Transverse colon (tissue), 4 donors: ENCODE results near the gene EPHA4. TPM values are rescaled to one million over a fixed set of nuclear protein-coding genes. Genes with fewer than 3 reads are reported as not detected.

Experiments
- DNase-seq: peaks from one replicate; pipeline ENCODE4 v3.0.0-alpha.2; 2019
- H3K27ac ChIP-seq, 4 donors: fragments of 200-600 bp; sonication (generic); 2 replicates each; pipeline ENCODE4 v1.5.1; 2016 to 2018; ENCODE audit warnings: inconsistent platforms in 4 of 4
- H3K27me3 ChIP-seq: fragments of 200-600 bp; sonication (generic); 2 replicates; pipeline ENCODE4 v1.5.1; 2017; ENCODE audit warnings: inconsistent platforms
- H3K36me3 ChIP-seq, 4 donors: fragments of 200-600 bp; sonication (generic); 2 replicates each; pipeline ENCODE4 v1.5.1; 2017 to 2019; ENCODE audit warnings: inconsistent platforms in 4 of 4
- H3K4me1 ChIP-seq, 4 donors: fragments of 200-600 bp; sonication (generic); 2 replicates each; pipeline ENCODE4 v1.5.1; 2017 to 2020; ENCODE audit warnings: inconsistent platforms in 4 of 4
- H3K4me3 ChIP-seq, 4 donors: fragments of 200-600 bp; sonication (generic); 1 replicate in 1 of 4; 2 replicates in 3 of 4; pipeline versions ENCODE4 v1.5.1 to v1.6.1; 2017 to 2019; ENCODE audit warnings: inconsistent platforms in 4 of 4
- H3K9me3 ChIP-seq, 2 donors: fragments of 200-600 bp; sonication (generic); 2 replicates each; pipeline ENCODE4 v1.5.1; 2017 to 2019; ENCODE audit warnings: inconsistent platforms in 2 of 2
- CTCF ChIP-seq, 5 experiments: fragments of 200-600 bp in 3 of 5; fragments of 450-650 bp in 2 of 5; sonication (generic) in 3 of 5; IDR thresholded peaks; 1 replicate in 2 of 5; 2 replicates in 3 of 5; pipeline ENCODE4 v1.5.1; 2016 to 2017; ENCODE audit warnings: antibody characterized with exemption in 5 of 5, inconsistent platforms in 3 of 5, mild to moderate bottlenecking in 2 of 5, moderate library complexity in 1 of 5
- EP300 ChIP-seq: sonication (generic); formaldehyde crosslinking; IDR thresholded peaks from one replicate; pipeline ENCODE4 v1.6.1; 2017; ENCODE audit warnings: antibody characterized with exemption, low read depth
- POLR2A ChIP-seq: fragments of 450-650 bp; IDR thresholded peaks from one replicate; pipeline ENCODE4 v1.6.1; 2016; ENCODE audit warnings: antibody characterized with exemption, mild to moderate bottlenecking, moderate library complexity
- POLR2AphosphoS5 ChIP-seq, 3 donors: sonication (generic); formaldehyde crosslinking; IDR thresholded peaks; one replicate each; pipeline ENCODE4 v1.6.1; 2016; ENCODE audit warnings: antibody characterized with exemption in 3 of 3
- WGBS, 2 donors: methylation state at CpG; one replicate each; pipeline ENCODE4 v1.1.5; 2018; ENCODE audit warnings: low coverage in 1 of 2; 5-methylcytosine and 5-hydroxymethylcytosine counted together
- in situ Hi-C, 4 donors: fragments of 200-750 bp; cut with MboI; loops; one replicate each; pipeline versions ENCODE4 v1.15.0 to v1.15.1; 2017; ENCODE audit warnings: low sequenced_read_pairs in 3 of 4, low pct_ligation_motif_present in 1 of 4, low pct_unique_long_range_greater_than_20kb in 1 of 4
- intact Hi-C: fragments of 100-400 bp; cut with DNase I; formaldehyde crosslinking; loops from one replicate; pipeline ENCODE4 v1.15.1; 2023; ENCODE audit warnings: low total_unique reads
- total RNA-seq, 4 donors: library from RNA; depleted of rRNA; stranded (reverse); fragments of >200 nt; gene quantifications; one replicate each; pipeline ENCODE4 v1.1.0, GENCODE V29; 2016

The EPHA4 gene
- total RNA-seq, 4 donors from 2014 or later, result 1.5 to 21.0 (median 13.8) TPM

GRCh38 chr2:221422516-221423209 lies 149.4 kb downstream of the EPHA4 start:
- TF ChIP-seq POLR2AphosphoS5 (IDR thresholded peaks at IDR 0.05), result no peak
- no peak for TF ChIP-seq CTCF (IDR thresholded peaks at IDR 0.05)
- TF ChIP-seq EP300, result no peak
- no peak for TF ChIP-seq POLR2A
- DNase-seq, result no peak
- WGBS, 2 donors, result 74 to 78% methylated on average over 4 of the region's 4 CpGs
- no peaks in the 10 kb centered on the region for H3K36me3 ChIP-seq
- in situ Hi-C loops (no loop called here), intact Hi-C loops (no loop called here)
- H3K27ac ChIP-seq, result no peak overlapping the region
- H3K9me3 ChIP-seq, result no peaks in the 10 kb centered on the region
- H3K27me3 ChIP-seq, result no peaks in the 10 kb centered on the region
- H3K4me3 ChIP-seq, result no peak overlapping the region
- H3K4me1 ChIP-seq, result no peaks in the 10 kb centered on the region

GRCh38 chr2:221420245-221420644 lies 151.9 kb downstream of the EPHA4 start:
- WGBS, 2 donors, result 49 to 65% methylated on average over 5 to 7 of the region's 7 CpGs

GRCh38 chr2:221415789-221416188 lies 156.3 kb downstream of the EPHA4 start:
- DNase-seq, result no peak
- H3K27me3 ChIP-seq, result no peaks in the 10 kb centered on the region
- H3K27ac ChIP-seq, result no peak overlapping the region
- no peaks in the 10 kb centered on the region for H3K4me1 ChIP-seq
- TF ChIP-seq CTCF (IDR thresholded peaks at IDR 0.05), result no peak
- no peak for TF ChIP-seq EP300
- no peak for TF ChIP-seq POLR2AphosphoS5 (IDR thresholded peaks at IDR 0.05)
- no peak for TF ChIP-seq POLR2A
- no peak overlapping the region for H3K4me3 ChIP-seq
- in situ Hi-C loops (no loop called here), intact Hi-C loops (no loop called here)
- 89 to 100% methylated on average over 3 to 5 of the region's 5 CpGs for WGBS, 2 donors
- H3K36me3 ChIP-seq, result no peaks in the 10 kb centered on the region
- H3K9me3 ChIP-seq, result no peaks in the 10 kb centered on the region

More at GRCh38 chr2:221420245-221420644, 151.9 kb downstream of the EPHA4 start:
- no peak for DNase-seq
- intact Hi-C loops (no loop called here), in situ Hi-C loops (no loop called here)
- Histone ChIP-seq H3K4me3 (no peak overlapping the region), H3K4me1 (no peaks in the 10 kb centered on the region), H3K36me3 (no peaks in the 10 kb centered on the region), H3K27me3 (no peaks in the 10 kb centered on the region), H3K9me3 (no peaks in the 10 kb centered on the region), H3K27ac (no peak overlapping the region)
- TF ChIP-seq POLR2A (no peak), CTCF (IDR thresholded peaks at IDR 0.05) (no peak), EP300 (no peak), POLR2AphosphoS5 (IDR thresholded peaks at IDR 0.05) (no peak)

DNA sequence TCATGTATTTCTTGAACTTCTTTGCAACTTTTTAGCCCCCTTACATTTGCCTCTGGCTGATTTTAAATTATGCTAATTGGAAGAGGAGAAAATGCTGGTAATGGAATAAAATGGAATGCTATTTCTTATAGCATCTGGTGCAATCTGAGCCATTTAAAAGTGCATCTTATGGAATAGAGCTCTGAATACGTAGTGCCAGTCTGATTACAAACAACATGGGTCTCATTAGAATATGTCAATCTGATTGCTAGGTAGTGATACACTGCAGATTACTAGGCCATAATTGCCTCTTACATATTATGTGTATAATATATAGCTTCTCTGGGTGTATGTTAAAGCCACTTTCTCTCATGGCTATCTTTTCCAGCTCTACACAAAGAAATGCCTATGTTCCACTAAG lies 159.1 kb downstream of the EPHA4 start:
- TF ChIP-seq EP300 (no peak), CTCF (IDR thresholded peaks at IDR 0.05) (no peak)
- 92 to 100% methylated on average over 1 of the region's 1 CpG for WGBS, 2 donors
- Histone ChIP-seq H3K27ac (no peak overlapping the region), H3K27me3 (no peaks in the 10 kb centered on the region), H3K9me3 (no peaks in the 10 kb centered on the region), H3K4me1 (no peaks in the 10 kb centered on the region), H3K4me3 (no peak overlapping the region), H3K36me3 (no peaks in the 10 kb centered on the region)
- intact Hi-C loops (no loop called here), in situ Hi-C loops (no loop called here)
- DNase-seq, result no peak
